ENCODE results near the gene NKAIN4.
A peak's percentile ranks its signal among the peaks of the same experiment; 100 is the strongest.

NKAIN4 gene

GRCh38 chr20:63216849-63217471 is 37.3 kb downstream of the NKAIN4 start:
- TF ChIP-seq YY1 (IDR thresholded peaks at IDR 0.05; ENCODE audit: low read depth) (no peak), EGR1 (IDR thresholded peaks at IDR 0.05) (no peak), REST (IDR thresholded peaks at IDR 0.05; ENCODE audit: low read depth) (no peak)

GRCh38 chr20:63216041-63216848 is 38.0 kb downstream of the NKAIN4 start, which contains the start of gene YTHDF1:
Gene YTHDF1, minus strand, starts transcription at chr20:63216131. Its CDS starts 239 bp downstream, at chr20:63215892.
- TF ChIP-seq EGR1 (IDR thresholded peaks at IDR 0.05) = peak; percentile 96
- 0 out of 2 replicates have a peak, but pooled peaks have one; percentile 41 for TF ChIP-seq ZBTB7A (IDR thresholded peaks at IDR 0.05; ENCODE audit: low read depth)
- no peak for TF ChIP-seq RAD21 (IDR thresholded peaks at IDR 0.05; ENCODE audit: low read depth)
- no peak for TF ChIP-seq EP300 (IDR thresholded peaks at IDR 0.05; ENCODE audit: borderline replicate concordance)
- peak; percentile 20; the same call in 1 of the 2 replicates for TF ChIP-seq TCF12 (IDR thresholded peaks at IDR 0.05; ENCODE audit: low read depth)
- no peak for TF ChIP-seq REST (IDR thresholded peaks at IDR 0.05; ENCODE audit: low read depth)
- TF ChIP-seq, protein P1, sequence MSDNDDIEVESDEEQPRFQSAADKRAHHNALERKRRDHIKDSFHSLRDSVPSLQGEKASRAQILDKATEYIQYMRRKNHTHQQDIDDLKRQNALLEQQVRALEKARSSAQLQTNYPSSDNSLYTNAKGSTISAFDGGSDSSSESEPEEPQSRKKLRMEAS (IDR thresholded peaks at IDR 0.05) = peak; percentile 92
- peak; percentile 25; the same call in 1 of the 2 replicates for TF ChIP-seq NFIC (IDR thresholded peaks at IDR 0.05)
- TF ChIP-seq TAF1 (IDR thresholded peaks at IDR 0.05; ENCODE audit: low read depth) = peak; percentile 67; the same call in 1 of the 2 replicates
- no peak for TF ChIP-seq TEAD4 (IDR thresholded peaks at IDR 0.05)
- TF ChIP-seq YY1 (IDR thresholded peaks at IDR 0.05; ENCODE audit: low read depth) = peak; percentile 89
- no peak for TF ChIP-seq CEBPB (IDR thresholded peaks at IDR 0.05)
- no peak for TF ChIP-seq CREB1 (IDR thresholded peaks at IDR 0.05; ENCODE audit: low read depth)
- TF ChIP-seq FOXM1 (IDR thresholded peaks at IDR 0.05; ENCODE audit: borderline replicate concordance, low read depth) = no peak
- TF ChIP-seq USF1 (IDR thresholded peaks at IDR 0.05) = peak; percentile 97

DNA sequence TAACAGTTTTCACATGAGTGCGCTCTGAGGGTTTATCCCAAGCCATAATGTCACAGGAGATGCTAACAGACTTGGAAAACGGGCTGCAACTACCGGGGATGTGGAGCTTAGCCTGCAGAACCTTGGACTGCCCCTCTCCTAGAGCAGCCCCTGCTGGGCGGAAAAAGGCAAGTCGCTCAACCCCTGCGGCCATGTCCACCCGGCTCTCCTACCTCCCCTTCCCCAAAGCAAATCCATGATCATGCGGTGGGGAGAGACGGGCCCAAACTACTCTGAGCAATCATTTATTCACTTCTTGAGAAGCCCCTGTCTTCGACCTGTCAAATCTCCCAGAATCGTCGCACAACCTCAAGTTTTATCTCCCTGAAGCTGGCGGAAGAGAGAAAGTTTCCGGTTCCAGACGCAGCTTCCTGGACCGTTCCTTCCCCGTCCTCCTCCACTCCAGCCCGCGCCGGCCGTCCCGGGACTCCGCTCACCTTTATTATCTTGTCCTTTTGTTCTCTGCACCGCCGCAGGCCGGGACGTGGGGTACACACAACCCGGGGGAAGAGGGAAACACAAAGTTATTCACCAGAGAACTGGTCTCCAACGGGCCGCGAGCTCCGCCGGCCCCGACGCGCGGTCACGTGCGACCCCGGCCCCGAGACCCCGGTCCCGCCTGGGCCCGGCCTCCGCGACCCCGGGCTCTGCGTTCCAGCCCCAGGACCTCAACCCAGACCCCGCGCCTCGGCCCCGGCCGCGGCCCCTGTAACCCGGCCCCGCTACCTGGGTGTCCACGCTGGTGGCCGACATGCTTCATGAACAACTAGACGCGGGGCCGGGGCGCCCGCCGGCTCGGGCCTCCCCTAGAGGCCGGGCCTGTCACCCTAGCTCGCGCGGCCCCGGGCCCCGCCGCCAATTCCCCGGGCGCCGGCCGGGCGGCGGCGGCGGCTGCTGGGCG is 38.9 kb downstream of the NKAIN4 start:
- TF ChIP-seq TAF1 (IDR thresholded peaks at IDR 0.05; ENCODE audit: low read depth) (no peak), NFIC (IDR thresholded peaks at IDR 0.05) (no peak), RAD21 (IDR thresholded peaks at IDR 0.05; ENCODE audit: low read depth) (no peak; the same call in 1 of the 2 replicates), EP300 (IDR thresholded peaks at IDR 0.05; ENCODE audit: borderline replicate concordance) (no peak), USF1 (IDR thresholded peaks at IDR 0.05) (peak; percentile 10; the same call in 1 of the 2 replicates), YY1 (IDR thresholded peaks at IDR 0.05; ENCODE audit: low read depth) (no peak; the same call in 1 of the 2 replicates), ZBTB7A (IDR thresholded peaks at IDR 0.05; ENCODE audit: low read depth) (0 out of 2 replicates have a peak, but pooled peaks have one; percentile 8), FOXM1 (IDR thresholded peaks at IDR 0.05; ENCODE audit: borderline replicate concordance, low read depth) (no peak), CREB1 (IDR thresholded peaks at IDR 0.05; ENCODE audit: low read depth) (no peak), CEBPB (IDR thresholded peaks at IDR 0.05) (no peak), REST (IDR thresholded peaks at IDR 0.05; ENCODE audit: low read depth) (no peak), EGR1 (IDR thresholded peaks at IDR 0.05) (no peak), TCF12 (IDR thresholded peaks at IDR 0.05; ENCODE audit: low read depth) (no peak), TEAD4 (IDR thresholded peaks at IDR 0.05) (no peak)
- TF ChIP-seq, protein P1 (IDR thresholded peaks at IDR 0.05) = no peak
